ENCODE measurements around the gene LOXL3.

The LOXL3 gene

DNA sequence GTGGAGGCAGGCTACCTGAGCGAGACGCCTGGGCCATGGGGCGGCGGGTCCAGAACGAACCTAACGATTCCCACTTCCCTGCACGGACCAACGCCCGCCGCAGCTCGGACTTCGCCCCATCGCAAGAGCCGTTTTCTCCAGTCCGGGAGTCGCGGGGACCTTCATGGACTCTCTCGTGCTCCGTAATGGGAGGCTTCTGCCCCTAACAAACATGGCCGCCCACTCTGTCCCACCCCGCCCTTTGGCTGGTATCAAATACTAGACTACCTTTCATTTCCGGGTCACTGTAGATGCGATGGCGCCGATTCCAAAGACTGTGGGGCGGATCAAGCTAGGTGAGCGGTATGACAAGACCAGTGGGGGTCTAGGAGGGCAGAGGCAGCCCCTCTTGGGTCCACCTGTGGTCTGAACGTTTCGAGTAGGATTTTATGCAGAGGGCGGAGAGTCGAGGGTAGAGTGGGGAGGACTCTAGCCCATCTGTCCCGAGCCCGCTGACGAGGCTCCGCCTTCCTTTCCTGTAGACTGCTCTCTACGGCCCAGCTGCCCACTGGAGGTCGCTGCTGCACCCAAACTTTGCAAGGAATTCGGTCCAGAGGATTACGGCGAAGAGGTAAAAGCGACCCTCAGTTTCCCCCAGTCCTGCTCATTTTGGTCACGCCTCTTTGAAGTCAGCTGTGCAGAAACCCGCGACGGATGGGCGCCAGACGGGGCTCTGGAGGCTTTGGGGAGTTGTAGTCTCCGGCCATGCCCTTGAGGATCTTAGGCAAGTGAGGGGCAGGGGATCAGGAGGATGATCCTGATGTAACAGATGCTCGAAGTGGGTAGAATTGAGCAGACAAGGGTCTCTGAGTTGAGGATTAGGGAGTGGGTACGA is 70.7 kb downstream of the LOXL3 start, which contains the start of the genes CCDC142 and TTC31:
CCDC142 (minus strand) TSS at position 198 of the 874 bp plus-strand sequence; CDS start at position 37, 161 bp downstream.
TTC31 (plus strand) TSS at position 281 of the 874 bp plus-strand sequence; CDS start at position 296, 15 bp downstream.
- DNase-seq: peak; percentile 95
